Effector memory CD8-positive, alpha-beta T cell (primary cell): Measurements from ENCODE around the gene UBC.
"Not testable (repeated sequence)": the region's sequence is repeated elsewhere in the genome, so short reads cannot be mapped to it uniquely, and the experiment has no call there.

ENCODE experiments used
- ATAC-seq: fragments of 150-1000 bp; cut with Tn5 transposase; replicated peaks from 2 replicates; pipeline ENCODE4 v1.10.0; 2021; ENCODE audit warnings: mild to moderate bottlenecking, moderate library complexity
- DNase-seq, 3 experiments: peaks; one replicate each; pipeline ENCODE4 v3.0.0; 2021
- H3K27ac Mint-ChIP-seq, 2 donors: one replicate each; pipeline ENCODE4 v1.8.0; 2022; ENCODE audit warnings: mild to moderate bottlenecking in 2 of 2, mixed read lengths in 2 of 2, moderate library complexity in 2 of 2
- H3K27me3 Mint-ChIP-seq, 2 donors: one replicate each; pipeline ENCODE4 v1.8.0; 2022; ENCODE audit warnings: mixed read lengths in 2 of 2
- H3K36me3 Mint-ChIP-seq: one replicate; pipeline ENCODE4 v1.8.0; 2022; ENCODE audit warnings: mild to moderate bottlenecking, moderate library complexity, mixed read lengths; ENCODE audit not compliant: insufficient read depth
- H3K4me1 Mint-ChIP-seq, 2 donors: one replicate each; pipeline ENCODE4 v1.8.0; 2022; ENCODE audit warnings: low read depth in 2 of 2, mixed read lengths in 2 of 2
- H3K4me3 Mint-ChIP-seq, 2 donors: one replicate each; pipeline ENCODE4 v1.8.0; 2022; ENCODE audit warnings: mild to moderate bottlenecking in 2 of 2, mixed read lengths in 2 of 2, moderate library complexity in 2 of 2
- H3K9me3 Mint-ChIP-seq, 2 donors: one replicate each; pipeline ENCODE4 v1.8.0; 2022; ENCODE audit warnings: mixed read lengths in 2 of 2

Gene UBC

GRCh38 chr12:124917135-124917840 is 2.8 kb upstream of the UBC start:
- Mint-ChIP-seq H3K4me1 (peaks cover 78 to 80% of the 10 kb centered on the region in 2 donors), H3K36me3 (peaks cover 73% of the 10 kb centered on the region), H3K27ac (peak overlapping the region; percentile 96 to 100), H3K9me3 (peaks cover 0 to 2% of the 10 kb centered on the region in 2 donors), H3K27me3 (no peaks in the 10 kb centered on the region), H3K4me3 (peak overlapping the region; percentile 98 to 99)
- DNase-seq (peak; percentile 87 to 88 (median 88)), ATAC-seq (peak; percentile 76)

GRCh38 chr12:124916374-124917134 is 2.1 kb upstream of the UBC start:
- H3K9me3 Mint-ChIP-seq: no peaks in the 10 kb centered on the region
- H3K4me3 Mint-ChIP-seq: peak overlapping the region; percentile 98 to 99
- no peaks in the 10 kb centered on the region for H3K27me3 Mint-ChIP-seq
- H3K36me3 Mint-ChIP-seq: peaks cover 69% of the 10 kb centered on the region
- peak overlapping the region; percentile 96 to 100 for H3K27ac Mint-ChIP-seq
- H3K4me1 Mint-ChIP-seq: peaks cover 71 to 72% of the 10 kb centered on the region in 2 donors
- ATAC-seq: no peak
- DNase-seq: no peak

DNA sequence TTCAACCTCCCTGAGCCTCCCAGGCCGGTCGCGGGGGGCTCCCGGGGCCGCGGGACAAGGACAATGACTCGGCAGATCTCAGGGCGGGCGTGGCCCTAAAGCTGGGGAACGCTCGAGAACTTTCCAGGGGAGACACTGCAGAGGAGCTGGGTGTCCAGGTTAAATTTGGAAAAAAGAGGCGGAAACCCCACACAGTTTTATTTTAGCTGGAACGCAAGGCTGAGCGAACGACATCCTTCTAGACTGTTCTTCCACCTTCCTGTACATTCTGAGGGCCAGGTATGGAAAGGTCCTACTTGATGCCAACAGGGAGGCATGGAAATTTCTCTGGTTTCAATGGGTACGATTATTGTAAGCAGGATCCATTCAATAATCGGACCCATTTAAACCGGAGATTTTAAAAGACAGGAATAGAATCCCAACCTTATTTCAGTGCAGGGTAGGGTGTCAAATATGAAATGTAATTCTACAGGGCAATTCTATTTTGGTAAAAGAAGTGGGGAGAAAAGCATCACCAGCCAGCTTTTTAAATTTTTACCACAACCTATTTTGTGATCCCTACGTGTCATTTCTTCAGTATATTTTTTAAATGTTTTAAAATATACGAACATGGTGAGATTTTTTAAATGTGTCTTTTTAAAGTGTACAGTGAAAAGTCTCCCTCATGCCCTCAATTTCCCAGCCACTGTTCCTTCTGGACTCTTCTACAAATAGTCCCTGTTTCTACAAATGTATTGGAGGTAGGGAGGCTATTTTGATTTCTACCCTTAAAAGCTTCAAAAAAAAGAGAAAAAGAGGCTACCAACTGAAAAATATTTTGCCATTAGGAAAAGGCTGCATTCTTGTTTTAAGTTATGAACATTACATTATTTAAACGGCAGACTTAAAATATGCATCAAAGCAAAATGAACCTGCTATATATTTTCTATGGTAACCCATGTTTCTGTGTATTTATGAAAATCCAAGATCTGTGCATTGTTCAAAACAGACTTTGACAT is 1.1 kb upstream of the UBC start:
- Mint-ChIP-seq H3K9me3 (no peaks in the 10 kb centered on the region), H3K4me3 (peak overlapping the region; percentile 98 to 99), H3K36me3 (peaks cover 70% of the 10 kb centered on the region), H3K27me3 (no peaks in the 10 kb centered on the region), H3K4me1 (peaks cover 69 to 71% of the 10 kb centered on the region in 2 donors), H3K27ac (peak overlapping the region; percentile 100)
- DNase-seq (no peak), ATAC-seq (no peak)

DNA sequence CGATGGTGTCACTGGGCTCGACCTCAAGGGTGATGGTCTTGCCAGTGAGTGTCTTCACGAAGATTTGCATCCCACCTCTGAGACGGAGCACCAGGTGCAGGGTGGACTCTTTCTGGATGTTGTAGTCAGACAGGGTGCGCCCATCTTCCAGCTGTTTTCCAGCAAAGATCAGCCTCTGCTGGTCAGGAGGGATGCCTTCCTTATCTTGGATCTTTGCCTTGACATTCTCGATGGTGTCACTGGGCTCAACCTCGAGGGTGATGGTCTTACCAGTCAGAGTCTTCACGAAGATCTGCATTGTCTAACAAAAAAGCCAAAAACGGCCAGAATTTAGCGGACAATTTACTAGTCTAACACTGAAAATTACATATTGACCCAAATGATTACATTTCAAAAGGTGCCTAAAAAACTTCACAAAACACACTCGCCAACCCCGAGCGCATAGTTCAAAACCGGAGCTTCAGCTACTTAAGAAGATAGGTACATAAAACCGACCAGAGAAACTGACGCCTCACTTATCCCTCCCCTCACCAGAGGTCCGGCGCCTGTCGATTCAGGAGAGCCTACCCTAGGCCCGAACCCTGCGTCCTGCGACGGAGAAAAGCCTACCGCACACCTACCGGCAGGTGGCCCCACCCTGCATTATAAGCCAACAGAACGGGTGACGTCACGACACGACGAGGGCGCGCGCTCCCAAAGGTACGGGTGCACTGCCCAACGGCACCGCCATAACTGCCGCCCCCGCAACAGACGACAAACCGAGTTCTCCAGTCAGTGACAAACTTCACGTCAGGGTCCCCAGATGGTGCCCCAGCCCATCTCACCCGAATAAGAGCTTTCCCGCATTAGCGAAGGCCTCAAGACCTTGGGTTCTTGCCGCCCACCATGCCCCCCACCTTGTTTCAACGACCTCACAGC is 717 bp downstream of the UBC start:
- peak overlapping the region; percentile 98 to 99 for H3K4me3 Mint-ChIP-seq
- DNase-seq: peak; percentile 88 to 92 (median 89)
- no peaks in the 10 kb centered on the region for H3K9me3 Mint-ChIP-seq
- peak; percentile 51 for ATAC-seq
- peak overlapping the region; percentile 100 for H3K27ac Mint-ChIP-seq
- H3K4me1 Mint-ChIP-seq: peaks cover 62 to 64% of the 10 kb centered on the region in 2 donors
- peaks cover 84% of the 10 kb centered on the region for H3K36me3 Mint-ChIP-seq
- H3K27me3 Mint-ChIP-seq: no peaks in the 10 kb centered on the region

GRCh38 chr12:124912529-124913287 is 1.7 kb downstream of the UBC start:
- H3K9me3 Mint-ChIP-seq, H3K27me3 Mint-ChIP-seq, DNase-seq, ATAC-seq: not testable (repeated sequence)
- H3K4me1 Mint-ChIP-seq: peaks cover 55 to 58% of the 10 kb centered on the region in 2 donors
- peak overlapping the region; percentile 100 for H3K27ac Mint-ChIP-seq
- H3K4me3 Mint-ChIP-seq: peak overlapping the region; percentile 98 to 99
- peaks cover 75% of the 10 kb centered on the region for H3K36me3 Mint-ChIP-seq

DNA sequence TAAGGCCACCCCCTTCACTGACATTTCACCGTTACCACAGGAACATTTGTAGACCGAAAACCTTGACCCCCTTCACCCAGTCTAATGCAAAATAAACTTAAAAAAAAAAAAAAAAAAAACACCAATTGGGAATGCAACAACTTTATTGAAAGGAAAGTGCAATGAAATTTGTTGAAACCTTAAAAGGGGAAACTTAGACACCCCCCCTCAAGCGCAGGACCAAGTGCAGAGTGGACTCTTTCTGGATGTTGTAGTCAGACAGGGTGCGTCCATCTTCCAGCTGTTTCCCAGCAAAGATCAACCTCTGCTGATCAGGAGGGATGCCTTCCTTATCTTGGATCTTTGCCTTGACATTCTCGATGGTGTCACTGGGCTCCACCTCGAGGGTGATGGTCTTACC is 2.9 kb downstream of the UBC start:
- Mint-ChIP-seq H3K4me1 (peaks cover 45 to 49% of the 10 kb centered on the region in 2 donors), H3K36me3 (peaks cover 70% of the 10 kb centered on the region), H3K4me3 (peak overlapping the region; percentile 52 to 64), H3K27ac (peak overlapping the region; percentile 45 to 57)
- ATAC-seq, H3K27me3 Mint-ChIP-seq, H3K9me3 Mint-ChIP-seq, DNase-seq: not testable (repeated sequence)

DNA sequence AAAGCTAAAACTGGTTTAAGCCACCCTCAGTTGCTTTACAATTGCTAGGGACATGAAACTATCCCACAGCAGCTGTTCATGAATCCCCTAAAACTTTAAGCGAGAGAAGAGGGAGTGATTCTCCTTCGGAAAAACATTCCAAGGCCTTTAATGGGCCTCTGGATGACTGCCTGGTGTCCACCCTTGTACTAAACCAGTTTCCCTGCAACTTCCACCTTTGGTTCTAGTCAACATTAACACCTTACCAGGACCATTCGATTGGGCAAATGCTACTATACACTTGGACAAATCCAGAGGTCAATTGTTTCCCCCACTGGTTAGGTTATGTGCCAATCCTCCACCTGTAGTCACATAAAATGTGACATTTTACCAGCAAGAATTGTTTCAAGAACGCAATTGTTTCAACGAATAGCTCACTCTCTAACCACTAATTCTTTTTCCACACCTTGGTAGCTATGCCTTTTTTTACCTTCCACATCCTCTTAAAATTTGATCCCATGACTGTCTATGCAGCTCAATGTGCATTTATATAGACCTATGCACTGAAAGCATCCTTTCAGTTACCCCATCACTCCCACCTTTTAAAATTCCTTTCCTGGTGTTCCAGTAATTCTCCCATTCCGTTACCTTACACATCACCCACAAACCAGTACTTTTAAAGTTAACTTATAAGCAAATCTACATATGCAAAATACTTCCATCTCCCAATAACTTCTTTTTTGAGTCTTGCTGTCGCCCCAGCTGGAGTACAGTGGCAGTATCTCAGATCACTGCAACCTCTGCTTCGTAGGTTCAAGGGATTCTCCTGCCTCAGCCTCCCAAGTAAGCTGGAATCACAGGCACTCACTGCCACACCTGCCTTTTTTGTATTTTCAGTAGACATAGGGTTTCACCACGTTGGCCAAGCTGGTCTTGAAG is 3.6 kb downstream of the UBC start:
- Mint-ChIP-seq H3K4me1 (peaks cover 43 to 49% of the 10 kb centered on the region in 2 donors), H3K9me3 (no peaks in the 10 kb centered on the region), H3K4me3 (peak overlapping the region; percentile 52 to 64), H3K36me3 (peaks cover 70% of the 10 kb centered on the region), H3K27ac (peak overlapping the region; percentile 45 to 57), H3K27me3 (no peaks in the 10 kb centered on the region)
- ATAC-seq (no peak), DNase-seq (no peak)

- H3K36me3 Mint-ChIP-seq: peaks cover 62% of the 10 kb centered on the region
- ATAC-seq (no peak), DNase-seq (no peak)
- H3K27me3 Mint-ChIP-seq: no peaks in the 10 kb centered on the region
- peak overlapping the region; percentile 45 to 57 for H3K27ac Mint-ChIP-seq
- peaks cover 43 to 49% of the 10 kb centered on the region in 2 donors for H3K4me1 Mint-ChIP-seq
- H3K9me3 Mint-ChIP-seq: no peaks in the 10 kb centered on the region
- peak overlapping the region; percentile 19 to 52 for H3K4me3 Mint-ChIP-seq
These were observed 4.5 kb downstream of the UBC start for GRCh38 chr12:124909831-124910560.

DNA sequence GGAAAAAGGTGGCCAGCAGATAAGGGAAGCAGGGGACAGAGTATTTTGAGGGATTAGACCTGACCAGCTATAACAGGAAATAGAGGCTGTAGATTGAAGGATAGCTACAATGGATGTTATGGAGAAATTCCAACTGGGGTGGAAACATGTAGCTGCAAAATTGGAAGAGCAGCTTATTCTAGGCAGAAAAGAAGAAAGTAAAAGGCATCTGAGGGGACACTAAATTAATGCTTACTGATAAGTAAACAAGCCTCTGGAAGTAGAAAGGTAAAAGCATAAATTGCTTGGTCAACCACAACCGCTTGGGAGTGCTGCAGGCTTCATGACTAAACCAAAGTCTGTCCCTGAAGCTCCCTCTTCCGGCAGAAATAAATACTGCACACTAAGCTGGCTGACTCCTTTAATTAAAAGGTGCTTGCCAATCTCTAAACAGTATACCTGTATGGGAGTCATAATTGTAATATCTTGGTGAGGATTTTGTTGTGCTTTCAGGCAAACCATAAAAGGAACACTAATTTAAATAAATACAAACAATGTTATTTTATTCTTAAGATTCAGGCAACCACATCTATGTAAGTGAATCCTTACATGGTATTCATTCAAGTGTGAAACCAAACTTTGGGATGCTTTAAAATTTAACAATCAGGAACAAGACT is 7.7 kb downstream of the UBC start:
- Mint-ChIP-seq H3K27ac (no peak overlapping the region), H3K4me1 (peaks cover 21 to 26% of the 10 kb centered on the region in 2 donors), H3K4me3 (no peak overlapping the region), H3K9me3 (no peaks in the 10 kb centered on the region), H3K27me3 (no peaks in the 10 kb centered on the region), H3K36me3 (peaks cover 34% of the 10 kb centered on the region)
- ATAC-seq: peak; percentile 89
- peak; percentile 93 to 96 (median 96) for DNase-seq
